ENCODE measurements around the gene NEK11. TPM values are rescaled to one million over a fixed set of nuclear protein-coding genes. Genes with fewer than 3 reads are reported as not detected.

The NEK11 gene
- total RNA-seq, 1 donor, result 14.5 TPM

- Histone ChIP-seq H2AFZ (ENCODE audit: low read length) (no peak overlapping the region), H3K4me3 (ENCODE audit: insufficient read depth, low read length) (peak overlapping the region; percentile 32)
- DNase-seq (ENCODE audit: insufficient read length, low spot score, missing footprints), result peak; percentile 58
Observed at GRCh38 chr3:131338948-131339640, 312.4 kb downstream of the NEK11 start.

DNA sequence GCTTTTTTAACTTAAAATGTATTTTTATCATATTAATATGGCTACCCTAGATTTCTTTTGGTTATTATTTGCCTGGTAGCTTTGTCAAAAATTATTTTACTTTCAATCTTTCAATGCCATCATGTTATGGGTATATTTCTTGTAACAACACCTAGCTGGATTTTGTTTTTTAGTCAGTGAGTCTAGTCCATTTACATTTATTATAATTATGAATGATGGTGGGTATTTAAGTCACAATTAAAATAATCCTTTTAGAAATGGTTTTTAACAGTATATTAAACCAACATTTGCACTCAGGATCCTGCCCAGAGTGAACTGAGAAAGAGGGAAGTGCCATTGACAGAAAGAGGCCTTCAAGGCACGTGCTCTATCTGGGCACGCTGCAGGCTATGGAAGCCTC, 315.1 kb downstream of the NEK11 start:
- Histone ChIP-seq H3K4me1 (ENCODE audit: insufficient read depth, low read length) (peaks cover 10% of the 10 kb centered on the region), H3K27ac (ENCODE audit: low read depth, low read length) (no peak overlapping the region)
- no peak for TF ChIP-seq CTCF (IDR thresholded peaks at IDR 0.05; ENCODE audit: extremely low read depth, low read depth, low read length)

More at GRCh38 chr3:131338948-131339640, 312.4 kb downstream of the NEK11 start:
- Histone ChIP-seq H3K36me3 (ENCODE audit: insufficient read depth, low read length) (no peaks in the 10 kb centered on the region), H3K27ac (ENCODE audit: low read depth, low read length) (no peak overlapping the region), H3K79me2 (ENCODE audit: insufficient read depth, low read length) (no peaks in the 10 kb centered on the region), H3K27me3 (ENCODE audit: insufficient read depth, low read length) (no peaks in the 10 kb centered on the region), H3K4me1 (ENCODE audit: insufficient read depth, low read length) (peaks cover 10% of the 10 kb centered on the region), H3K9me3 (ENCODE audit: low read depth, low read length) (no peaks in the 10 kb centered on the region), H4K20me1 (ENCODE audit: insufficient read depth, low read length) (no peaks in the 10 kb centered on the region), H3K4me2 (ENCODE audit: insufficient read depth, low read length) (peak overlapping the region; percentile 42)
- no peak for TF ChIP-seq CTCF (IDR thresholded peaks at IDR 0.05; ENCODE audit: extremely low read depth, low read depth, low read length)

DNA sequence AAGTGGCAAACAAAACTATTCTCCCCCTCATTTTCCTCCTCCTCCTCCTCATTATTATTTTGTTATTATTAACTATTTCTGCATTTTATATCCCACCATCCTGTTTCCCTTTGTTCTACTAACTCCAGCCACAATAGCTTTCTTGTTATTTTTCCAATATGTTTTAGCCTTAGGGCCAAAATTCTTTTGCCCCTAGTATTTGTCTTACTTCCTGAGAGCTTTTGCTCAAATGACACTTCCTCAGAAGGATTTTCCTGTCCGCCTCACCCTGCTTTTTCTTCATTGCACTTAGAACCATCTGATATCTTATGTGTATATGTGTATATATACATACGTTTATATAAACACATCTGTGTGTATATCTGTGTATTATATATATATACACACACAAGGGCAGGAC, 322.2 kb downstream of the NEK11 start:
- H2AFZ ChIP-seq (ENCODE audit: low read length), result no peak overlapping the region
- no peak overlapping the region for H3K27ac ChIP-seq (ENCODE audit: low read depth, low read length)
- no peak overlapping the region for H3K4me3 ChIP-seq (ENCODE audit: insufficient read depth, low read length)
- DNase-seq (ENCODE audit: insufficient read length, low spot score, missing footprints), result no peak
- no peaks in the 10 kb centered on the region for H3K9me3 ChIP-seq (ENCODE audit: low read depth, low read length)
- no peaks in the 10 kb centered on the region for H3K27me3 ChIP-seq (ENCODE audit: insufficient read depth, low read length)
- TF ChIP-seq CTCF (IDR thresholded peaks at IDR 0.05; ENCODE audit: extremely low read depth, low read depth, low read length), result no peak
- no peak overlapping the region for H3K4me2 ChIP-seq (ENCODE audit: insufficient read depth, low read length)
- peaks cover 4% of the 10 kb centered on the region for H3K4me1 ChIP-seq (ENCODE audit: insufficient read depth, low read length)
- no peaks in the 10 kb centered on the region for H4K20me1 ChIP-seq (ENCODE audit: insufficient read depth, low read length)
- H3K79me2 ChIP-seq (ENCODE audit: insufficient read depth, low read length), result no peaks in the 10 kb centered on the region
- H3K36me3 ChIP-seq (ENCODE audit: insufficient read depth, low read length), result no peaks in the 10 kb centered on the region

More for the DNA sequence above, 315.1 kb downstream of the NEK11 start:
- no peak for DNase-seq (ENCODE audit: insufficient read length, low spot score, missing footprints)
- H3K36me3 ChIP-seq (ENCODE audit: insufficient read depth, low read length), result no peaks in the 10 kb centered on the region
- no peaks in the 10 kb centered on the region for H3K27me3 ChIP-seq (ENCODE audit: insufficient read depth, low read length)
- no peaks in the 10 kb centered on the region for H3K9me3 ChIP-seq (ENCODE audit: low read depth, low read length)
- no peaks in the 10 kb centered on the region for H4K20me1 ChIP-seq (ENCODE audit: insufficient read depth, low read length)
- H3K79me2 ChIP-seq (ENCODE audit: insufficient read depth, low read length), result no peaks in the 10 kb centered on the region
- H2AFZ ChIP-seq (ENCODE audit: low read length), result no peak overlapping the region
- no peak overlapping the region for H3K4me2 ChIP-seq (ENCODE audit: insufficient read depth, low read length)
- no peak overlapping the region for H3K4me3 ChIP-seq (ENCODE audit: insufficient read depth, low read length)

DNA sequence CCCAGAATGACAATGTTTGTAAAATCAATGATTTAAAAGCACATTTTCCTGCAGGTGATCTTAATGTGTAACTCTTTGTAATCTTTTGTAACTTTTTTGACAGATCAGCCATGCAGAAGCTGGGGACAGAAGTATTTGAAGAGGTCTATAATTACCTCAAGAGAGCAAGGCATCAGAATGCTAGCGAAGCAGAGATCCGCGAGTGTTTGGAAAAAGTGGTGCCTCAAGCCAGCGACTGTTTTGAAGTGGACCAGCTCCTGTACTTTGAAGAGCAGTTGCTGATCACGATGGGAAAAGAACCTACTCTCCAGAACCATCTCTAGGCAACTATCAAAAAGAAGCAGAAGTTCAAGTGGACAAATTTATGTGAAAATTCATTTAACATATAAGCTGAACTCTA, 322.8 kb downstream of the NEK11 start:
- no peak for DNase-seq (ENCODE audit: insufficient read length, low spot score, missing footprints)
- Histone ChIP-seq H3K4me2 (ENCODE audit: insufficient read depth, low read length) (no peak overlapping the region), H3K27ac (ENCODE audit: low read depth, low read length) (no peak overlapping the region), H4K20me1 (ENCODE audit: insufficient read depth, low read length) (no peaks in the 10 kb centered on the region), H2AFZ (ENCODE audit: low read length) (no peak overlapping the region), H3K9me3 (ENCODE audit: low read depth, low read length) (no peaks in the 10 kb centered on the region), H3K4me1 (ENCODE audit: insufficient read depth, low read length) (peaks cover 4% of the 10 kb centered on the region), H3K4me3 (ENCODE audit: insufficient read depth, low read length) (no peak overlapping the region), H3K27me3 (ENCODE audit: insufficient read depth, low read length) (no peaks in the 10 kb centered on the region), H3K79me2 (ENCODE audit: insufficient read depth, low read length) (no peaks in the 10 kb centered on the region), H3K36me3 (ENCODE audit: insufficient read depth, low read length) (no peaks in the 10 kb centered on the region)
- TF ChIP-seq CTCF (IDR thresholded peaks at IDR 0.05; ENCODE audit: extremely low read depth, low read depth, low read length), result no peak

Data from osteoblast (primary cell).